GM23248 (cell line): ENCODE results near the gene GMPPA.

Experiments
- EZH2 ChIP-seq: fragments of 200-600 bp; sonication (generic); IDR thresholded peaks from 2 replicates; pipeline ENCODE4 v1.6.1; 2018; ENCODE audit warnings: antibody characterized with exemption, mild to moderate bottlenecking; ENCODE audit not compliant: insufficient read depth, poor library complexity, severe bottlenecking
- EZH2phosphoT487 ChIP-seq: fragments of 200-600 bp; sonication (generic); IDR thresholded peaks from 2 replicates; pipeline ENCODE4 v1.6.1; 2018; ENCODE audit warnings: antibody characterized with exemption, moderate library complexity, mild to moderate bottlenecking, low read depth; ENCODE audit not compliant: insufficient read depth

DNA sequence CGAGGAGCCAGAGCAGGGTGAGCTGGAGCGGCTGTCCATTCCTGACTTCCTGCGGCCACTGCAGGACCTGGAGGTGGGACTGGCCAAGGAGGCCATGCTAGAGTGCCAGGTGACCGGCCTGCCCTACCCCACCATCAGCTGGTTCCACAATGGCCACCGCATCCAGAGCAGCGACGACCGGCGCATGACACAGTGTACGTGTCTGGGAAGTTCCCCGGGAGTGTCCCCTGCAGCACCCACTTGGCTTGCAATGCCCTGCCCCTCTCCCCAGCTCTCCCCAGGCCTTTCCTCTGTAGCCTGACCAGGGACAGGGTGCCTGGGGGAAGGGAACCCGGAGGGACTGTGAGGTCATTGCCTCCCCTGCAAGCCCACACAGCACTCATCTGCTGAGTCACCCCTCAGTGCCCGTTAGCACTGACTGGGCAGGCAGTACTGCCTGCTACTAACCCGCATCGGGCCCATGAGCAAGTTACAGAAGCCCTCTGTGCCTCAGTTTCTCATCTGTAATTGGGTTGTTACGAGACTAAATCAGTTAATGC lies 29.4 kb upstream of the GMPPA start:
- TF ChIP-seq EZH2 (no peak), EZH2phosphoT487 (no peak)
